HG02763 (cell line): ENCODE data around the gene TMEM205.
A peak's percentile ranks its signal among the peaks of the same experiment; 100 is the strongest.
"Not testable (repeated sequence)": the region's sequence is repeated elsewhere in the genome, so short reads cannot be mapped to it uniquely, and the experiment has no call there.

Source experiments
- ATAC-seq: cut with Tn5 transposase; IDR thresholded peaks from one replicate; pipeline ENCODE4 v1.9.1; 2021; ENCODE audit warnings: mild to moderate bottlenecking, moderate library complexity; ENCODE audit not compliant: unreplicated experiment

TMEM205 gene

GRCh38 chr19:11346104-11346940, at the start of gene TMEM205, which contains the start of gene CCDC159:
TMEM205 (minus strand) TSS chr19:11346268; CDS start chr19:11345619, 649 bp downstream.
CCDC159 (plus strand) TSS chr19:11346519; CDS start chr19:11346607, 88 bp downstream.
- peak; percentile 91 for ATAC-seq

GRCh38 chr19:11390933-11391680, 45.0 kb upstream of the TMEM205 start:
- ATAC-seq, result no peak

GRCh38 chr19:11390359-11390758, 44.3 kb upstream of the TMEM205 start:
- ATAC-seq, result no peak

GRCh38 chr19:11387162-11388034, 41.3 kb upstream of the TMEM205 start:
- no peak for ATAC-seq

- ATAC-seq, result no peak
These were observed 38.7 kb upstream of the TMEM205 start for GRCh38 chr19:11384778-11385129.

GRCh38 chr19:11383706-11384048, 37.6 kb upstream of the TMEM205 start:
- ATAC-seq, result no peak

GRCh38 chr19:11382898-11383705, 37.0 kb upstream of the TMEM205 start:
- no peak for ATAC-seq

- peak; percentile 79 for ATAC-seq
These were observed 34.8 kb upstream of the TMEM205 start for GRCh38 chr19:11380653-11381537.

GRCh38 chr19:11379857-11380350, 33.8 kb upstream of the TMEM205 start:
- ATAC-seq, result no peak

GRCh38 chr19:11379269-11379845, 33.3 kb upstream of the TMEM205 start:
- not testable (repeated sequence) for ATAC-seq

- no peak for ATAC-seq
These were observed 32.5 kb upstream of the TMEM205 start for GRCh38 chr19:11378319-11379189.

GRCh38 chr19:11377756-11378155, 31.7 kb upstream of the TMEM205 start:
- no peak for ATAC-seq

- no peak for ATAC-seq
These were observed 31.2 kb upstream of the TMEM205 start for GRCh38 chr19:11377237-11377636.

- no peak for ATAC-seq
These were observed 29.3 kb upstream of the TMEM205 start for GRCh38 chr19:11375143-11375948.

GRCh38 chr19:11374433-11375142, 28.5 kb upstream of the TMEM205 start, which contains the start of gene SWSAP1:
SWSAP1 (plus strand) TSS chr19:11374666; CDS start chr19:11374681, 15 bp downstream.
- peak; percentile 89 for ATAC-seq

GRCh38 chr19:11373885-11374432, 27.9 kb upstream of the TMEM205 start:
- no peak for ATAC-seq
